C4-2B (cell line): ENCODE data around the gene PYDC2.

Source experiments
- CTCF ChIP-seq: fragments of 450-650 bp; conservative IDR thresholded peaks from 2 replicates; pipeline ENCODE4 v1.5.1; 2017; ENCODE audit warnings: mild to moderate bottlenecking
- ZFX ChIP-seq: fragments of 450-650 bp; IDR thresholded peaks from 2 replicates; pipeline ENCODE4 v1.6.1; 2017

- TF ChIP-seq CTCF (no peak), ZFX (no peak)
Observed at GRCh38 chr3:191476066-191476772, 15.3 kb downstream of the PYDC2 start.
